Aorta (tissue), 5 donors: ENCODE results near the gene EEPD1. TPM values are rescaled to one million over a fixed set of nuclear protein-coding genes. Genes with fewer than 3 reads are reported as not detected.
"Not testable (repeated sequence)": the region's sequence is repeated elsewhere in the genome, so short reads cannot be mapped to it uniquely, and the experiment has no call there.

Source experiments
- ATAC-seq: fragments of 200-7000 bp; cut with Tn5 transposase; one replicate; pipeline ENCODE4 v1.9.1; 2022; ENCODE audit warnings: moderate library complexity; ENCODE audit not compliant: low FRiP score
- DNase-seq, 2 donors: peaks; one replicate each; pipeline ENCODE4 v3.0.0-alpha.2; 2020
- H3K27ac ChIP-seq, 2 donors: one replicate each; pipeline ENCODE4 v1.5.1; 2013; ENCODE audit warnings: low read length in 2 of 2, mild to moderate bottlenecking in 2 of 2, moderate library complexity in 2 of 2, control low read depth in 1 of 2, inconsistent platforms in 1 of 2, low read depth in 1 of 2
- H3K27me3 ChIP-seq, 2 donors: one replicate each; pipeline ENCODE4 v1.6.1; 2013; ENCODE audit warnings: control low read depth in 1 of 2, low read length in 1 of 2, mild to moderate bottlenecking in 1 of 2, moderate library complexity in 1 of 2; ENCODE audit not compliant: insufficient read depth in 2 of 2, control insufficient read depth in 1 of 2
- H3K36me3 ChIP-seq, 2 donors: one replicate each; pipeline ENCODE4 v1.6.1; 2013; ENCODE audit warnings: control low read depth in 1 of 2, low read length in 1 of 2, mild to moderate bottlenecking in 1 of 2; ENCODE audit not compliant: insufficient read depth in 2 of 2, control insufficient read depth in 1 of 2
- H3K4me1 ChIP-seq, 2 donors: one replicate each; pipeline ENCODE4 v1.6.1; 2013; ENCODE audit warnings: low read length in 2 of 2, control low read depth in 1 of 2, mild to moderate bottlenecking in 1 of 2, moderate library complexity in 1 of 2; ENCODE audit not compliant: insufficient read depth in 2 of 2, control insufficient read depth in 1 of 2
- H3K4me3 ChIP-seq, 2 donors: one replicate each; pipeline ENCODE4 v1.5.1; 2013; ENCODE audit warnings: low read length in 2 of 2, control low read depth in 1 of 2, mild to moderate bottlenecking in 1 of 2
- H3K9me3 ChIP-seq: one replicate; pipeline ENCODE4 v1.6.1; 2013; ENCODE audit warnings: mild to moderate bottlenecking, low read length; ENCODE audit not compliant: control insufficient read depth
- WGBS, 2 donors: extraction: QIAGEN DNeasy Blood & Tissue Kit; methylation state at CpG; one replicate each; pipeline ENCODE4 v1.1.7; 2013; 5-methylcytosine and 5-hydroxymethylcytosine counted together
- intact Hi-C, 2 donors: fragments of 100-400 bp; cut with DNase I; formaldehyde crosslinking; loops; one replicate each; pipeline versions ENCODE4 v1.14.2 to v1.15.0; 2022
- polyA plus RNA-seq, 2 donors: library from polyadenylated mRNA; stranded (reverse); fragments of 200-250 nt; gene quantifications; one replicate each; pipeline ENCODE4 v1.2.3, GENCODE V29; 2013
- total RNA-seq, 2 donors: library from RNA; stranded (reverse); fragmentation: NEBNext Ultra II Directional; extraction: Animal tissue kit (Norgen Biotek cat#: 25700); gene quantifications; one replicate each; pipeline ENCODE4 v1.2.1, GENCODE V29; 2021
- donor health status: healthy with polysubstance abuse.
- donor health status: Bipolar disorder and iron deficiency.
- donor health status: DM: no; HTN: no; CAD: no.
- donor health status: DM: no; HTN: no; CAD: no.
- donor health status: DM: yes; HTN: yes; CAD: no.

EEPD1 gene
- total and polyA plus RNA-seq, 4 donors, result 12.4 to 100 (median 14.9) TPM

- 97 to 98% methylated on average over 1 of the region's 1 CpG for WGBS, 2 donors
- DNase-seq (no peak), ATAC-seq (no peak)
- intact Hi-C loops, result loop anchor here in 1 of 2 donors (10.0 kb wide), 1 partner anchor 320 kb away; no protein-coding TSS in a partner anchor
- H3K36me3 ChIP-seq, result no peaks in the 10 kb centered on the region
- peaks cover 5% of the 10 kb centered on the region in 2 donors for H3K4me1 ChIP-seq
- no peak overlapping the region for H3K27ac ChIP-seq
- no peak overlapping the region for H3K4me3 ChIP-seq
- no peaks in the 10 kb centered on the region for H3K27me3 ChIP-seq
- H3K9me3 ChIP-seq, result no peaks in the 10 kb centered on the region
Observed at GRCh38 chr7:36114355-36114754, 38.7 kb upstream of the EEPD1 start.

GRCh38 chr7:36115448-36116321 is 37.4 kb upstream of the EEPD1 start:
- Histone ChIP-seq H3K36me3 (no peaks in the 10 kb centered on the region), H3K27ac (peak overlapping the region; percentile 61 to 100), H3K9me3 (no peaks in the 10 kb centered on the region), H3K4me3 (no peak overlapping the region), H3K27me3 (no peaks in the 10 kb centered on the region), H3K4me1 (peaks cover 5 to 9% of the 10 kb centered on the region in 2 donors)
- ATAC-seq (peak; percentile 61), DNase-seq (peak; percentile 91 to 96)
- intact Hi-C loops, result loop anchor here (2.0 to 10.0 kb wide), 6 partner anchors 37 to 321 kb away; partner anchors contain the start of gene EEPD1 (in 1 of the 2)
- 12 to 14% methylated on average over 9 of the region's 9 CpGs for WGBS, 2 donors

GRCh38 chr7:36116347-36117202 is 36.5 kb upstream of the EEPD1 start:
- Histone ChIP-seq H3K4me1 (peaks cover 5 to 9% of the 10 kb centered on the region in 2 donors), H3K36me3 (no peaks in the 10 kb centered on the region), H3K4me3 (no peak overlapping the region), H3K27ac (peak overlapping the region; percentile 61 to 100), H3K27me3 (no peaks in the 10 kb centered on the region), H3K9me3 (no peaks in the 10 kb centered on the region)
- ATAC-seq (no peak), DNase-seq (no peak)
- intact Hi-C loops, result loop anchor here (2.0 to 10.0 kb wide), 6 partner anchors 36 to 322 kb away; partner anchors contain the start of gene EEPD1 (in 1 of the 2)
- WGBS, 2 donors, result 20 to 24% methylated on average over 5 of the region's 5 CpGs

- WGBS, 2 donors, result 60 to 63% methylated on average over 6 of the region's 6 CpGs
- Histone ChIP-seq H3K4me3 (no peak overlapping the region), H3K36me3 (no peaks in the 10 kb centered on the region), H3K4me1 (peaks cover 5 to 9% of the 10 kb centered on the region in 2 donors), H3K27me3 (no peaks in the 10 kb centered on the region), H3K9me3 (no peaks in the 10 kb centered on the region), H3K27ac (peak overlapping the region; percentile 61 to 100)
- ATAC-seq, result peak; percentile 67
- no peak for DNase-seq
- intact Hi-C loops, result loop anchor here (2.0 to 10.0 kb wide), 6 partner anchors 35 to 323 kb away; partner anchors contain the start of gene EEPD1 (in 1 of the 2)
Observed at GRCh38 chr7:36117203-36117840, 35.7 kb upstream of the EEPD1 start.

GRCh38 chr7:36118344-36118743 is 34.7 kb upstream of the EEPD1 start:
- H3K27ac ChIP-seq, result peak overlapping the region; percentile 2 to 64
- no peaks in the 10 kb centered on the region for H3K36me3 ChIP-seq
- DNase-seq (no peak), ATAC-seq (no peak)
- no peaks in the 10 kb centered on the region for H3K9me3 ChIP-seq
- H3K4me3 ChIP-seq, result no peak overlapping the region
- WGBS, 2 donors, result 100% methylated on average over 1 of the region's 1 CpG
- no peaks in the 10 kb centered on the region for H3K27me3 ChIP-seq
- H3K4me1 ChIP-seq, result peaks cover 5 to 9% of the 10 kb centered on the region in 2 donors
- intact Hi-C loops, result loop anchor here (5.0 to 10.0 kb wide), 3 partner anchors 71 to 324 kb away; no protein-coding TSS in a partner anchor

- Histone ChIP-seq H3K27ac (no peak overlapping the region), H3K36me3 (no peaks in the 10 kb centered on the region), H3K4me3 (no peak overlapping the region), H3K27me3 (no peaks in the 10 kb centered on the region), H3K9me3 (no peaks in the 10 kb centered on the region), H3K4me1 (peaks cover 5 to 9% of the 10 kb centered on the region in 2 donors)
- DNase-seq (no peak), ATAC-seq (peak; percentile 85)
- intact Hi-C loops, result loop anchor here (5.0 to 10.0 kb wide), 3 partner anchors 72 to 324 kb away; no protein-coding TSS in a partner anchor
- 33% methylated on average over 6 of the region's 6 CpGs for WGBS, 2 donors
Observed at GRCh38 chr7:36119005-36119706, 33.9 kb upstream of the EEPD1 start.

- not testable (repeated sequence) for H3K4me3 ChIP-seq, H3K36me3 ChIP-seq, H3K4me1 ChIP-seq, DNase-seq, H3K9me3 ChIP-seq, H3K27me3 ChIP-seq, H3K27ac ChIP-seq, ATAC-seq
- WGBS, 2 donors, result 83 to 88% methylated on average over 13 of the region's 13 CpGs
- intact Hi-C loops, result loop anchor here (5.0 to 10.0 kb wide), 3 partner anchors 73 to 325 kb away; no protein-coding TSS in a partner anchor
Observed at GRCh38 chr7:36119983-36120646, 32.9 kb upstream of the EEPD1 start.
